ENCODE data around the gene UQCRC1. TPM values are rescaled to one million over a fixed set of nuclear protein-coding genes. Genes with fewer than 3 reads are reported as not detected.

The UQCRC1 gene
- 165 TPM for total RNA-seq (ENCODE audit: unreplicated experiment)
- long read RNA-seq, transcript UQCRC1-201 (13 exons, 1,985 nt), result major isoform, 346 of 380 reads
- long read RNA-seq, partial matches to known transcripts, result 11 of 380 reads
- long read RNA-seq, other reads (novel, unspliced or antisense), result 23 of 380 reads

DNA sequence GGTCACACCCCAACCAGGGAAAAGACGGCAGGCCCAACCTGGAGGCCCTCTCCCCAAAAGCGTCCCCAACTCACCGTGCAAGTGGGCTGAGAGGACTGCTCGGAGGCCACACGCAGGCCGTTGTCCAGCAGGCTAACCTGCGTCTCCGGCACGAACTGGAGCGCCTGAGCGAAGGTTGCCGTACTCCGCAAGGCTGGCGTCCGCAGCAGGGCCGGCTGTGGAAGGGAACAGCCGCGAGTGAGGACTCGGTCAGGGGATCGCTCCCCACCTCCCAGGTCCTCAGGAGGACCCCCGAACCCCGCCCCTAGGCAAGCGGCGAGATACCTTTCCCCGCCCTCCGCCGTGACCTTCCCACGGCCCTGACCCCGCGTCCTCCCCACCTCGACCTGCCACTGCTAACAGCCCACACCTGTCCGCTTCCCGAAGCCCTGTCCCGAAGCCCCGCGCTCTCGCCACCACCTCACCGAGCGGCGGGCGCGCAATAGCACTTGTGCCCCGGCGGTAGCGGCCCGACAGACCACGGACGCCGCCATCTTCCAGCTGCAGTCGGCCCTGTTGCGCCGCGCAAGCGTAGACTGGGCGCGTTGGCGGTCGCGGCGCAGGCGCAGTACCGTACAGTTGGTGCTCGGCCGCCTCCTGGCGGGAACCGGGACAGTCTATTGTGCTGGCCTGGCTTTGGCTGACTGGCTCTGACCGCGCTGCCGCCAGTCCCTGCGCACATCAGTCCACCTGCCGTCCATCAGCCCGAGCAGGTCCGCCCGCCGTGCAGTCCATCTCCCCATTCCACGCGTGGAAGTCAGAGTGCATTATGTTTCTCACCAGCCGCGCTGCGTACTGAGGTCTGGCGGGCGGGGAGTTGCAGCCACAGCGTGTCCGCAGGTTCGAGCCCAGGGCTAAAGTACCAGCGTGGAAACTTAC is at the start of gene UQCRC1:
Gene UQCRC1, minus strand, starts transcription at position 559 of the 918 bp plus-strand sequence. Its CDS starts 26 bp downstream, at position 533.
- peaks cover 26% of the 10 kb centered on the region for H3K36me3 Mint-ChIP-seq (ENCODE audit: low read depth, unreplicated experiment)
- peak within 1 kb of the TSS; percentile 98 for H3K4me3 Mint-ChIP-seq (ENCODE audit: unreplicated experiment)
- no peaks in the 10 kb centered on the region for H3K9me3 Mint-ChIP-seq (ENCODE audit: unreplicated experiment)
- peaks cover 5% of the 10 kb centered on the region for H3K27me3 Mint-ChIP-seq (ENCODE audit: unreplicated experiment)
- peak; percentile 96 for DNase-seq (ENCODE audit: low spot score)
- H3K27ac Mint-ChIP-seq (ENCODE audit: unreplicated experiment), result peak within 1 kb of the TSS; percentile 61
- peak; percentile 48 for TF ChIP-seq CTCF (IDR thresholded peaks at IDR 0.05; ENCODE audit: unreplicated experiment)
- peaks cover 9% of the 10 kb centered on the region for H3K4me1 Mint-ChIP-seq (ENCODE audit: unreplicated experiment)

- H3K36me3 Mint-ChIP-seq (ENCODE audit: low read depth, unreplicated experiment), result peaks cover 8% of the 10 kb centered on the region
- TF ChIP-seq CTCF (IDR thresholded peaks at IDR 0.05; ENCODE audit: unreplicated experiment), result no peak
- H3K9me3 Mint-ChIP-seq (ENCODE audit: unreplicated experiment), result no peaks in the 10 kb centered on the region
- DNase-seq (ENCODE audit: low spot score), result no peak
- peaks cover 8% of the 10 kb centered on the region for H3K4me1 Mint-ChIP-seq (ENCODE audit: unreplicated experiment)
- no peak overlapping the region for H3K4me3 Mint-ChIP-seq (ENCODE audit: unreplicated experiment)
- H3K27ac Mint-ChIP-seq (ENCODE audit: unreplicated experiment), result no peak overlapping the region
- H3K27me3 Mint-ChIP-seq (ENCODE audit: unreplicated experiment), result peaks cover 23% of the 10 kb centered on the region
Measured at GRCh38 chr3:48656841-48657281, 47.4 kb upstream of the UQCRC1 start.

- Mint-ChIP-seq H3K9me3 (ENCODE audit: unreplicated experiment) (no peaks in the 10 kb centered on the region), H3K4me3 (ENCODE audit: unreplicated experiment) (no peak overlapping the region), H3K4me1 (ENCODE audit: unreplicated experiment) (peaks cover 8% of the 10 kb centered on the region), H3K27ac (ENCODE audit: unreplicated experiment) (no peak overlapping the region), H3K27me3 (ENCODE audit: unreplicated experiment) (peaks cover 23% of the 10 kb centered on the region), H3K36me3 (ENCODE audit: low read depth, unreplicated experiment) (peaks cover 8% of the 10 kb centered on the region)
- peak; percentile 82 for DNase-seq (ENCODE audit: low spot score)
- peak; percentile 74 for TF ChIP-seq CTCF (IDR thresholded peaks at IDR 0.05; ENCODE audit: unreplicated experiment)
Measured at GRCh38 chr3:48656061-48656840, 46.8 kb upstream of the UQCRC1 start.

DNA sequence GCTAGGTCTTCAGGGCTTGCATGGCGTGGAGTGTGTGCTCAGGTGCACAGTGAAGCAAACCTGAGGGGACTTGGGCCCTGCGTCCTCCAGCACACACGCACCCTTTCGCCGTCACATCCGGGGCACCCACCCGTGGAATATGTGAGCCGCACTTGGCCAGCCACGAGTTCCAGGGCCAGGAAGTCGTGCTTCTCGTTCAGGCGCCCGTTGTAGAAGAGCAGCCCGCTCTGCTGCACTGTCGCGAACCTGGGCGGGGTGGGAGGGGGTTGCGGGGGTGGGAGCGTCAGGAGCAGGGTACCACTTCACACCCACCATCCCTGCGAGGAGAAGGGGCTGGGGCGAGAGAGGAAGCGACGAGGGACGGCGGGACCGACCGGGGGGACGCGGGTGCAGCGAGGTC is 46.2 kb upstream of the UQCRC1 start:
- no peak for DNase-seq (ENCODE audit: low spot score)
- Mint-ChIP-seq H3K27me3 (ENCODE audit: unreplicated experiment) (peaks cover 26% of the 10 kb centered on the region), H3K27ac (ENCODE audit: unreplicated experiment) (no peak overlapping the region), H3K36me3 (ENCODE audit: low read depth, unreplicated experiment) (peaks cover 13% of the 10 kb centered on the region), H3K4me1 (ENCODE audit: unreplicated experiment) (peaks cover 8% of the 10 kb centered on the region), H3K9me3 (ENCODE audit: unreplicated experiment) (no peaks in the 10 kb centered on the region), H3K4me3 (ENCODE audit: unreplicated experiment) (peak overlapping the region; percentile 59)
- TF ChIP-seq CTCF (IDR thresholded peaks at IDR 0.05; ENCODE audit: unreplicated experiment), result no peak

Measured in endothelial cell (in vitro differentiated cells).